ENCODE results near the gene TRIM43B. TPM values are rescaled to one million over a fixed set of nuclear protein-coding genes. Genes with fewer than 3 reads are reported as not detected.
"Not testable (repeated sequence)": the region's sequence is repeated elsewhere in the genome, so short reads cannot be mapped to it uniquely, and the experiment has no call there.

TRIM43B gene
- total RNA-seq, 1 donor from 2014 or later: 0.63 TPM

DNA sequence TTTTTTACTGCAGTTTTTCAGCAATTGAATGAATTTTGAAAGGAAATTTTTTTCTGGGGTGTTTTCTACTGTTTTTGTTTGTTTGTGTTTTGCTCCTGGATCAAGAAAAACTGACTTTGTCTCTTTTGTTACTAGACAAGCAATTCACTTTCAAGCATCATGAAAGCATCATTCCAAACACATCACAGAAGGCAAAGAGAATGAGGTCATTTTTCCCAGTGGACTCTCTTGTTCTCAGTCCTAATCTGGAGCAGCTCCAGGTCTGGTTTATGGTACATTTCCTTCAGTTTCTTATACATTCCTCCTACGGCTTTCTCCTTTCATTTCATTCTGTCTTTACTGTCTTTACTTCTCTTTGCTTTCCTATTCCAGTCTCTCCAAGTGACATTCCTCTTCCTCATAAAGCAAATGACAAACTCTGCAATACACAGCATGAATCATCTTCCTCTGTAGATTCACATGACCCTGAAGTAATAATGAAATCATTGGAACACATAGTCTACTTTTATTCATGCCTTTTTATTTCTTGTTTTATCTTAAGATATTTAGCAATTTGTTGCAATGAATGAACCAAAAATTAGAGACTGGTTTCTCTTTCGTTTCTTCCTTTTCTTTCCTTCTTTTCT lies 42.0 kb downstream of the TRIM43B start:
- H3K4me3 ChIP-seq (ENCODE audit: low read depth, low read length); DNase-seq (ENCODE audit: low read depth); H3K27me3 ChIP-seq (ENCODE audit: control insufficient read depth, insufficient read depth, low read length); H3K36me3 ChIP-seq (ENCODE audit: control insufficient read depth, insufficient read depth, low read length): not testable (repeated sequence)

DNA sequence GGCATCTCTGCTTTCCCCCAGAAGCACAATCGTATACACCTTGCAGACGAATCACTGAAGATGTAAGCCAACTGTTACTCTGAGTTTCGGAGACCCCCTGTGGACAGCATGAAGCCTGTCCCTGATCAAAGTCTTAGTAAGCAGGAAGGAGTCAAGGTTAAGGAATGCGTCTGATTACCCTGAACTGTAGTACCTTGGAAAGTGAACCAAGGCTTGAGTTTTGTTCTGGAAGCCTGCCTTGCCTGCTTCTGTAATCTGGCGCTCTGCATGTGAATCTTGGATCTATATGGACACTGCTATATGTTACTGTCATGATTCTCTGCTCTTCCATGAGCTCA lies 48.7 kb downstream of the TRIM43B start:
- H3K36me3 ChIP-seq (ENCODE audit: control insufficient read depth, insufficient read depth, low read length); DNase-seq (ENCODE audit: low read depth); H3K4me3 ChIP-seq (ENCODE audit: low read depth, low read length); H3K27me3 ChIP-seq (ENCODE audit: control insufficient read depth, insufficient read depth, low read length): not testable (repeated sequence)

DNA sequence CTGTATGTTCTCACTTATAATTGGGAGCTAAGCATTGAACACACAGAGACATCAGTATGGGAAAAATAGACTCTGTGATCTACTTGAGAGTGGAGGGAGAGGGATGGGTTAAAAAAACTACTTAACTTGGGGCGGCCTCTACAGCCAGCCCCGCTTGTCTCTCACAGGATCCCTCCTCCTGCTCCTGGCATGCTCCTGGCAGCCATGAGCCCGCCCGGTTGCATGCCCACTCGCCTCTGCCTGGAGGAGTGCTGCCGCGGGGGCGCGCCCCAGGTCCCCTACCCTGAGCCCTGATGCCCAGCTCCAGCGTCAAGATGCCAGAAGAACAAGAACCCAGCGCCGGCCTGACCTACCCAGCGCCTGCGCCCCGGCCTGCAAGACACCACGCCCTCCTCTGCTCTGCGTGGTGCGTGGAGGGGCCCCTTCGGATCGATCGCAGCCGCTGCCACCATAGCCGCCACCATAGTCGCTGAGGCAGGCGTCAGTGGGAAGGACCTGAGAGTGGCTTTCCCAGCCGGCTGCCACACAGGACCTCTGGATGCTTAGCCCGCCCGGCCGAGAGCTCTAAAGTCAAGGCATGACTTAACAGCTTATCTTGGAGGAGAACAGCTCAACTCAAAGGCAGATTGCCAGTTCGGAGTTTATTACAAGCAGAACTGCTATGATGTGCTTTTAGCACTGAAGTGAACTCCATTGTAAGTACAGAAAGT lies 49.2 kb downstream of the TRIM43B start:
- not testable (repeated sequence) for DNase-seq (ENCODE audit: low read depth); H3K4me3 ChIP-seq (ENCODE audit: low read depth, low read length); H3K36me3 ChIP-seq (ENCODE audit: control insufficient read depth, insufficient read depth, low read length); H3K27me3 ChIP-seq (ENCODE audit: control insufficient read depth, insufficient read depth, low read length)

DNA sequence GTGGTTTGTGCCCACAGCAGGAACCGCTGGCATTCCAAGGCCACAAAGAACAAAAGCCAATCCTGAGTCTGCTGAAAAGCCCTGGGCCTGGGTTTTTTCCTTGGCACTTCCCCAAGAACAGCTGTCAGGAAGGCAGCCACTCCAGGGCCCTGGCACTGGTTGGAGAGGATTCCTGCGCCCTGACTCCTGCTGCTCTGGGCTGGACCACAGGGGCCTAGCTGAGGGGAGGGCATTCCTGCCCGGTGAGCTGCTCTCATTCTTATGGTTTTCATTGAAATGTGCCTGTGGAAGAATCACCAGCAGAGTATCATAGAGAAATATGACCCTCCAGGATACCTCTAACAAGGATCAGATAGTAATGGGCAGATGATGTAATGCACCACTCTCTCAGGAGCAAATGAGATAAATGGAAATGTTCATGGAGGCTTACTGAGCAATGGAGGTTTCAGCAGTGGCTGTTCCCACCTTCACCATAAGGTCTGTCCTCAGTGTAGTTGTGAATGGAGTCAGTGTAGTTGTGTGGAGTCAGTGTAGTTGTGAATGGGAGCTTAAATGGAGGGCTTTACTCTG lies 50.0 kb downstream of the TRIM43B start:
- H3K27me3 ChIP-seq (ENCODE audit: control insufficient read depth, insufficient read depth, low read length); H3K36me3 ChIP-seq (ENCODE audit: control insufficient read depth, insufficient read depth, low read length); DNase-seq (ENCODE audit: low read depth); H3K4me3 ChIP-seq (ENCODE audit: low read depth, low read length): not testable (repeated sequence)

DNA sequence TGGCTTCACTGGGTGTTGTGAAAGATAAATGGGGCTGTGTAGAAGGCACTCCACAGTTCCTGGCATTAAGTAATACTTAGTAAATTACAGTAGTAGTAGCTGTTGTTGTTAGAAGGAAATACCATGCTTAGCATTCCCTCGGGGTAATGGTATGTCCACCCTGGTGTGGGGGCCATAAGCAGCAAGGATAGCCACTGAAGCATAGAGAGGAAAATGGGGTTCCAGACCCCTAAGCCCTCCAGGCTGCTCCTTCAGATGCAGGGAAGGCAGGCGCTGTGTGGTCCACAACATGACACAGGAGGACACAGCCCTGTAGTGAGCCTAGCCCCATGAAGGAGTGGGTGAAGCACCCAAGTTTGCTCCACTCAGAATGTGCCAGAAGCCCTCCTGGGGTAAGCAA lies 50.6 kb downstream of the TRIM43B start:
- not testable (repeated sequence) for H3K36me3 ChIP-seq (ENCODE audit: control insufficient read depth, insufficient read depth, low read length); H3K4me3 ChIP-seq (ENCODE audit: low read depth, low read length); H3K27me3 ChIP-seq (ENCODE audit: control insufficient read depth, insufficient read depth, low read length); DNase-seq (ENCODE audit: low read depth)

DNA sequence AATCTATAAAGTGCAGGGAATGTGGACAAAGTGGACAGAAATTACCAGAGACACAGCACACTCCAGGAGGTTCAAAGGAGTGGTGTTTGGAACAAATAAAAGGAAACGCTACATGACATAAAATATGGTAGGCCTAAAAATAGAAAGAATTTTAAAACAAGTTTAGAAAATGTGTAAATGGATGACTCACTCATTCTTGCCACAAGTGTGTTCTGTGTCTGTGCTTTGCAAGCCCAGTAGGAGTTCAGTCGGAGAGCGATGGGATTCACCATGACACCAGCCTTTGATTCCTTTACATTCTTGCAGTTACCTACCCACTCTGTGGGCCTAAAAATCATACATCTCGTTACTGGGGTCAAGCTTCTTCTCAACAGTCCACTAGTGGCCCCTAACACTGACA lies 51.2 kb downstream of the TRIM43B start:
- H3K4me3 ChIP-seq (ENCODE audit: low read depth, low read length); H3K27me3 ChIP-seq (ENCODE audit: control insufficient read depth, insufficient read depth, low read length); DNase-seq (ENCODE audit: low read depth); H3K36me3 ChIP-seq (ENCODE audit: control insufficient read depth, insufficient read depth, low read length): not testable (repeated sequence)

DNA sequence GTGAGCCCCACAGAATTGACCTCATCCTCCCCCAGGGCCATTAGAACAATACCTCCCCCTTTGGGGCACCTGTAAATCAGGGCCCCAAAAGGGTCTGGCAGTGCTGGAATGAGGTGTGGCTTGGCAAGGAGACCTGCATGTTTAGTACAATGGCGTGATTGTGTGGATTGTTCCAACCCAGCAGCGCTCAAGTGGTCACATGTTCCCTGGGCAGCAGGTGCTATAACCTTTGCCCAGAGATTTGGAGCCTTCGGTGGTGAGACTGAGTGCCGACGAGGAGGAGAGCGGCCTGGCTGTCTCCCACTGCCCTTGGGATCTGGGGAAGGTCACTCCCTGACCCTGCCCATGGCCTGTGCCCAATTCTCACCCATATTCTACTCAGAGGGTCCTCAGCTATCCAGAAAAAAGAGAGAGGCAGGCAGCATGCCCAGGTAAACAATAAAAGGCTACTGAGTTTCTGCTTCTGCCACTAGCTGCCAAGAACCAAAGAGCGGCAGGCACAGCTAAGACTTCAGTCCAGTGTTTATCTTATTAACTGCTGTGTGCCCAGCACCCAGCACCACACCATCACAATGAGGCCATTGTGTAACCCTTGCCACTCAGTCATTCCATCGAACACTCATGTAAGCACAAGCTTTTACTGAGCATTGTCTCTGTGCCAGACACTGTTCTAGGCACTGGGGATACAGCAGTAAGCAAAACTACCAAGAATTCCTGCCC lies 54.6 kb downstream of the TRIM43B start:
- DNase-seq (ENCODE audit: low read depth); H3K27me3 ChIP-seq (ENCODE audit: control insufficient read depth, insufficient read depth, low read length); H3K4me3 ChIP-seq (ENCODE audit: low read depth, low read length); H3K36me3 ChIP-seq (ENCODE audit: control insufficient read depth, insufficient read depth, low read length): not testable (repeated sequence)

DNA sequence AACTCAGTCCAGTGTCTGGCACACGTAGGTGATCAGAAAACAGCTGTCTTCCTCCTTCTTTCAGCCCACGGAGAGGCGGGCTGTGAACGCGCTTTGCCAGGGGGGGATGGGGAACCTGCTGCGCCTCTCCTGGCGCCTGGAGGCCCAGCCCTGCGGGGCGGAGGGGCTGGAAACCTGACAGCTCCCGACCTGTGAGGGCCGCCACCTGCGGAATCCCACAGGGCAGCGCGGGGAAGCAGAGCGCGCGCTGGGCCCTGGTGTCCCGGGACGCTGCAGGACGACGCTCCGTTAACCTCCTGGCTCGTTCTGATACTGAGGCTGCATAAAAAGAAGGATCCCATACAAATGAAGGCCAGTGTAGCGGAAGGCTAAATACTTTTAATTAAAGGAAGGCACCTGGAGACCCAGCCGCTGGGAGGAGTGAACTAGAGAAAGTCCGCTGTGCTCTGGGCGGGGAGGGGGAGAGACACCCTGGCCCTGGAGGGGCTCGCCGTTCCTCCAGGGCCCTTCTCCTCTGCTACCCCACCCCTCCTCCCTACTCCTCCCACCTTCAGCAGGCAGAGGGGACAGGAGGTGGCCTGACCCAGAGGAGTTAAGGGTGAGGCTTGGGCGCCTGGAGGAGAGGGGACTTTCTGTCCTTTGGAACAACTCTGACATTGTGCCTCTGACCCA lies 57.2 kb downstream of the TRIM43B start:
- not testable (repeated sequence) for H3K36me3 ChIP-seq (ENCODE audit: control insufficient read depth, insufficient read depth, low read length); H3K4me3 ChIP-seq (ENCODE audit: low read depth, low read length); H3K27me3 ChIP-seq (ENCODE audit: control insufficient read depth, insufficient read depth, low read length); DNase-seq (ENCODE audit: low read depth)

Other genes with a start within 250 kb of the TRIM43B start
- 2.3 and 3.4 TPM in 2 replicates for gene PROM2, start 210.3 kb downstream of the TRIM43B start, total RNA-seq
- gene KCNIP3, start 187.4 kb downstream of the TRIM43B start, total RNA-seq: 5.1 and 7.2 TPM in 2 replicates
- gene FAHD2A, start 82.0 kb downstream of the TRIM43B start, total RNA-seq: 47.4 and 55.9 TPM in 2 replicates
- gene TRIM43, start 107.2 kb upstream of the TRIM43B start, total RNA-seq: not detected in 2 replicates